Activated T-cell treated with anti-CD3 and anti-CD28 coated beads for 24 hours (primary cell): ENCODE measurements around the gene ALDH1A1.
"Not testable (repeated sequence)": the region's sequence is repeated elsewhere in the genome, so short reads cannot be mapped to it uniquely, and the experiment has no call there.

Source experiments
- DNase-seq: peaks from one replicate; pipeline ENCODE4 v3.0.0-alpha.2; 2020; ENCODE audit warnings: low read depth

The ALDH1A1 gene

DNA sequence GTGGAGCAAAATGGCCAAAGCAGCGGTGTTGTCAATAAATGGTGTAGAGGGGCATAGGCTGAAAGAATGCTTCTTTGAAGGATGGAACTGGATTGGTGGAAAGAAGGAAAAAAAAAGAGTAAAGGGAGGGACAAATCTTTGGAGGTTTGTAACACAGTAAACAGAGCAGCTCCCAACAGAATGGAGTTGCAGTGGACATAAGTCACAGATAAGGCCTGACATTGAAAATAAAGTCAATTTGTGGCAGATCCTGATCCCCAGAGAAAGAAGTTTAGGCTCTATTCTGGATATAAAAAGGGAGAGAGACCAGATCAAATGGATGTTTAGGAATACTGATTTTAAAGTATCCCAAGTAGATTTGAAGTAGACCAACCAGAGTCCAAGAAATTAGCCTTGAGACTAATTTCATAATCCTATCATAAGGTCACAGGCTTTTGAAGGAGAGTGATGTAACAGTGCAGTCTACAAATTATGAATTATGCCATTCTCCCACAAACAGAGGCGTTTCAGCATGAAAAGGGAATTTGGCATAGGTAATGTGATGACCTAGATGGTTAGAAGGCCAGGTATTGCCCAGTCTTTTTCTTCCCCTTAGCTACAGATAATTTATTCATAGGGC lies 8.9 kb downstream of the ALDH1A1 start:
- no peak for DNase-seq

DNA sequence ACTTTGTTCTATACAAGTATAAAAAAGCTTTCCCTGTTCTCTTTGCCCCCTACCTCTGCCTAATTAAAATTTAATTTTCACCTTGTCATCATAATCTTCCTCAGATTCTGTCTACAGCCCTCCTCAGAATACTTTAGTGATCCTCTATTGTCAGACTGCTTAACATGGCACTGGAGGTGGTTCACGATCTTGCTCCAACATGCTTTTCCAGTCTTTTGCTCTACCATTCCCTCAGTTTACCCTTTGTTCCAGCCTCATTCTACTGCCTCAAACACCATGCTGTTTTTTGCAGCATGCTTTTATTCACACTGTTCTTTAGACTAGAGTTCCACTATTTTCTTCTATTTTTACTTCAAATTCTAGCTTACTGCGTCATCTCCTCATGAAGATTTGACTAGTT lies 10.4 kb downstream of the ALDH1A1 start:
- DNase-seq = no peak

DNA sequence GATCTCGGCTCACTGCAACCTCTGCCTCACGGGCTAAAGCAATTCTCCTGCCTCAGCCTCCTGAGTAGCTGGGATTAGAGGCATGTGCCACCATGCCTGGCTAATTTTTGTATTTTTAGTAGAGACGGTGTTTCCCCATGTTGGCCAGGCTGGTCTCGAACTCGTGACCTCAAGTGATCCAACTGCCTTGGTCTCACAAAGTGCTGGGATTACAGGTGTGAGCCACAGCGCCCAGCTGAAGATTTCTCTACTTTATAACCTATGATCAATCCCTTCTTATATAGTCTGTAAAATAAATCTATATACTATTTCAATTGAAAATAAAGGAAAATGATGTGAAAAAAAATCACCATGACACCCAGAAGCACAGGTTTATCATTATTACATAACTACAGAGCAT lies 13.3 kb downstream of the ALDH1A1 start:
- not testable (repeated sequence) for DNase-seq

DNA sequence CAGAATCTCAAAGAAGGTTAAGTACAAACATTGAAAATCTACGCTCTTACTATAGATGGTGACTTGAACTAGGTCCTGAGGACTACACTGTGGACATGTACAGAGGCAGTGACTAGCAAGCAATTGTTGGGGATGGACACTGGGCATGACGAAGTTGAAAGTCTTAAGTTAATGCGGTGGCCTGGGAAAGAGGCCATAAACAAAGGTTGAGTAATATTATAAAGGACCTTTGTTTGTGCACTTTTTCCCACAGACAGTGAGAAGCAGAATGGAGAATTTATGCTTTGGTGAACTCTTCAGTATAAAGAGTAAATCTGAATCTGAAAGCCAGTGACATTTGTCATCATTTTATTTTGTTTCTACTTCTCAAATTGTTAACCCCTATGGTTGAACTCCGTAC lies 15.3 kb downstream of the ALDH1A1 start:
- no peak for DNase-seq

DNA sequence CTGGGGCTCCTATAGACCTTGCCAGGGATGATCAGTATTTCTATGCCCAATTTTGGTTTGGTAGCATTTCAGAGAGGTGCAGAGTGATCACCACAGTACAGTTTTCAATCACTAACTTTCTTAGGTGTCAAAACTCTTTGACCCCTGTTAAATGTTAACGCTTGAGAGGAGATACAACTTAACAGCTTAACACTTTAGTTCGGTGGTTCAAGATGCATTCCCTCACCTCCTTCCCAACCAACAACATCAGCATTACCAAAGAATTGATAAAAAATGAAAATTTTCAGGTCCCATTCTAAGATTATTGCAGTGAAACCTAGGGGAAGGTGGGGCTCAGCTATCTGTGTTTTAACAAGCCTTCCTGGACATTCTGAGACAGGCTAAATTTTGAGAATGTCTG lies 16.2 kb downstream of the ALDH1A1 start:
- DNase-seq = no peak

DNA sequence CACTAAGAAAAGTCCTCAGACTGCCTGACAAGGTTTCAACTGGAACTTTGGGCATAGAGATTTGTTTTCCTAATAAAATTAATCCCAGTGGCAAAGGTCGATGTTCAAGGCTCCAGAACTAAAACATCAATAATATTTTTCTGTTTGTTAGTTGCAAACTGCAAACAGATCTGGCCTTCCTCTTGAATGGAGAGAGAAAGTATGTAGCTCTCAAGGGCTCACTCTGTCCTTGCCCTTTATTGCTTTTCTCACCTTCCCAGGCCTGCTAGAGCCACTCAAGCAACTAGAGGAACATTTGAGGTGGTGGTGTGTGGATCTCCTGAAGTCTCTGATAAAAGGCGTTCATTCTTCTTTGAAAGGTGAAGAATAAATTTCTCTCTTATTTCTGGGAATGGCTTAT lies 16.6 kb downstream of the ALDH1A1 start:
- DNase-seq = no peak

DNA sequence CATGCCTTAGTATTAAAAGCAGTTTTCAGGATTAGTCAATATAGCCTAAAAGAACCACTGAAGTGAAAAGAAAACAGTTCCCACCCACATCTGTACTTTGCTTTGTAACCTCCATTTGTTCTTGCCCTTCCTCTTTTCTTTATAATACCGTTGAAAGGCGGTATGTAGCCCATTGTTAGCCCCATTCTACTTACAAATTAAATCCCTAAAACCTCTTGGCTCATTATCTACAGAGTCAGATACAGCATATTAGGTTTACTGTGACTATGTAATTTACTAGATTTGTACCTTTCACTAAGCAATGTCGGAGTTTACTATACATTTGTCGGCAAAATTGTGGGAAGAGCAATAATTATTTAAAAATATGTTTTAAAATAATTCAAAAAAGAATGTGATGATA lies 17.3 kb downstream of the ALDH1A1 start:
- DNase-seq = no peak

DNA sequence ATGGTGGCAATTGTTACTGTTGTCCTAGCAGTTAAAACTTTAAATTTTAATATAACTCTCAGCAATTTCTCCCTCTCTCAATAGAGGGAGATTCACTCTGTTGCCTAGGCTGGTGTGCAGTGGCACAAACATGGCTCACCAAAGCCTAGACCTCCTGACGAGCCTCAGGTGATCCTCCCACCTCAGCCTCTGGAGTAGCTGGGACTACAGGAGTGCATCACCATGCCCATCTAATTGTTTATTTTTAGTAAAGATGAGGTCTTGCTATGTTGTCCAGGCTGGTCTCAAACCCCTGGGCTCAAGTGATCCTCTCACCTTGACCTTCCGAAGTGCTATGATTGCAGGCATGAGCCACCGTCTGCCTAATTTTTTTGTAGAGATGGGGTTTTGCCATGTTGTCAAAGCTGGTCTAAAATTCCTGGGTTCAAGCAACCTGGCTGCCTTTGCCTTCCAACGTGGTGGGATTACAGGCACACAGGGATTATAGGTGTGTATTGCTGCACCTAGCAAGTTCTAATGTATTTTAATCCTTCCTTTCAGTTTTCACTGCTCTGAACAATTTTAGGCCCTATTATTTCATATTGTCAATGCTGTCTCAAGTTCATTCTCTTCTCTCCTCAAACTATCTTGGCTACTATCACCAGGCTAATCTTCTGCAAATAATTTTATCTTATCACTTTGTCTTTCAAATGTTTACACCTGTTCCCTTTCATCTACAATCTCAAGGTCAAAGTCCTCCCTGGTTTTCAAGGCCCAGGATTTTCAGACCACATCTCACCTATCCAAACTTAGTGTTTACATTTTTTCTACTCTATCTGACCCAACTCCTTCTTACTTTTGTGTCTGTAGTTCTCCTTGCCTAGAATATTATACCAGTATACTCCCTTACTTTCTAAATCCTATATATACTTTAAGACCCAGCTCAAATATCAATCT lies 18.9 kb downstream of the ALDH1A1 start:
- no peak for DNase-seq

DNA sequence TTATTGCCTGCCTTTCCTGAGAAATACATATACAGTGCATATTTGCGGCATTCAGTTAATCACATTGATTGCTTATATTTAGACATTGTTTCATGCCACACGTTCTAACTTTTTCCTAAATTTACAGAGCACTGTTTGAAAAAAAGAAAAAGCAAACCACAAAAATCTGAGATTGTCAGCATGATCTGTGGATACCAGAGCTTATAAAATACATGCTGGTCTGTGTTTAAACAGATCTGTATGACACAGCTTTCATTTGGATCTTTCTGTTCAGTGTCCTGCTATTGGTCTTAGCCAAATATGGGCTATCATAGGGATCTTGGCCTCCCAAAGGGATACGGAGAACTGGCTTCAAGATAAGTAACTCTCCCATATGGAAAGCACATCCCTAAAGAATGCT lies 20.2 kb downstream of the ALDH1A1 start:
- no peak for DNase-seq

DNA sequence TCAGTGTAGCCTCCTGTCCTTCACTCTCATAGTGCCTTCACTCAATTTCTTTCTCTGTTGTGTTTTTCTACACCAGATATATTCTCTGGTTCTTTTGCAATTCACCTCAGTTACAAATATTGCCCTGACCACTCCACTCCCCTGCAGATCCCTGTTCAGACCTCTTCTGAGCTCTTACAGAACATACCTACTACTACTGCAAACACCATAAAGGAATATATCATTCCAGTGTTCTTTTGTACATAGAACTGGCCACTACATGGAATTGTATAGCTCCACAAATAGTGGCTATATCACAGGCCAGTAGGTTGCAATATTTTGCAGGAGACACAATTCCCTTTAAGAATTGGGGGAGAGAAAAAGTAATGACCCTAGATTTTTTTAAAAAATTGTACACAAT lies 21.0 kb downstream of the ALDH1A1 start:
- no peak for DNase-seq

DNA sequence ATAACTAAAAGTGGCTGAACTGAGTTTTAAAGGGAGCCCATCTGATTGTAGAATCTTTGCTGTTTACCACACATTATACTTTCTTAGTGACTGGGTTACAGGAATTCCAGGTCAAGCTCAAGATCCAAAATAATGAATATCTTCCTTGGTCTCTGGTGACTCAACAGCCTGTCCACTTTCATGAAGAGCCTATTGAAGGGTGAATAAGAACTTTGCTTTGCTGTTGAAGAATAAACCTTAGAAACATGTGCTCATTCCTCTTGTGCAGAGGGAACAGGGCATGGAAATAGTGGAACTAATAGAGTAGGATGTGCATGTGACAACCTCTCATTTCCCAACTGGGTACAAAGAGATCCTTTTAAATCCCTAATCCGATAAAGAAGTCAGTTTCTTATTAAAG lies 21.4 kb downstream of the ALDH1A1 start:
- no peak for DNase-seq

DNA sequence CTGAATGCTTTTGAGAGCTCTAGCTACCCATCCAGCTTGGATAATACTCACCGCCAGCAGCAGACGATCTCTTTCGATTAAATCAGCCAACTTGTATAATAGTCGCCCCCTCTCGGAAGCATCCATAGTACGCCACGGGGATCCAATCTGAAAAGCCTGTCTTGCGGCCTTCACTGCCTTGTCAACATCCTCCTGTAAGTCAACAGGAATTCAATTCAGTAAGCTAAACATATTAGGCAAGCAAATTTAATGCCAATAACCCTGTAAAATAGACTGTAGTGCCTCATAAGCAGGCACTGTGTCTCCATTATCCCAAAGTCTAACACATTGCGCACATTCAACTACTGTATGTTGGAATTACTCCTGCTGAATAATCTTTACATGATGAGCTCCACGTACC lies 22.0 kb downstream of the ALDH1A1 start:
- no peak for DNase-seq

DNA sequence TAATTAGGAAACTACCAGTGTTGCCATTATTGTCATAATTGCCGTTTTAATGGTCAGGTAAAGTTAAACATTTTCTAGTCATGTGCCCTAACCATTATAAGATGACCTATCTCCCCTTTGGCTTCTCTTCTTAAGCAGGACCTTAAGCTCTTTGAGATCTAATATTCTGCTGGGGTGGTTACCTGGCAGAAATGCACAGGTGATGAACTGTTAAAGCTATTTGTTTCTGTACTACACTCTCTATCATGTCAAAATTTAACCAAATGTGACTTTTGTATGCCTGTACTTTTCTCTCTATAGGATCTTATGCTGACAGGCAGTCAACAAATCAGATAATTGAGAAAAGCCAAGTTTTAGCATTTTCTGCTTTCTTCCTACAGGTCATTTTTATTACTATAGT lies 23.3 kb downstream of the ALDH1A1 start:
- no peak for DNase-seq

DNA sequence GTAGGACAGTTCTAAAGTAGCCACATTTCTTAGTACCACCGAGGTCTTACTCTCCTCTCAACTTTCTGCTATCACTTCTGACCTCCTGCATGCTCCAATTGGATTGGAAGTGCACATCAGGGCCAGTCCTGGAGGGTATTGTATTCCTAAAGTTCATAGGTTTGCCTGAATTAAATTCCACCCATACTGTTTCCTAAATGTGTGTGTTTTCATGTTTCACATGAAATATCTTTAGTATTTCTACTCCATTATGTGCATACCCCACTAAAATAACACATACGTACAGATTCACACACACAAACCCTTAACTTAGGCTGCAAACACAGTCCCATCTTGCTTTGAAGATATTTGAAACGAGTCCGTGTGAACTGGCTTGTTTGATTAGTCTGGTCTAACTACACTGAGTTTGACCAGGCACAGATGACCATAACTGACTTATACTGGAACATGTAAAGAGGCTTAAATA lies 24.8 kb downstream of the ALDH1A1 start:
- DNase-seq = no peak

DNA sequence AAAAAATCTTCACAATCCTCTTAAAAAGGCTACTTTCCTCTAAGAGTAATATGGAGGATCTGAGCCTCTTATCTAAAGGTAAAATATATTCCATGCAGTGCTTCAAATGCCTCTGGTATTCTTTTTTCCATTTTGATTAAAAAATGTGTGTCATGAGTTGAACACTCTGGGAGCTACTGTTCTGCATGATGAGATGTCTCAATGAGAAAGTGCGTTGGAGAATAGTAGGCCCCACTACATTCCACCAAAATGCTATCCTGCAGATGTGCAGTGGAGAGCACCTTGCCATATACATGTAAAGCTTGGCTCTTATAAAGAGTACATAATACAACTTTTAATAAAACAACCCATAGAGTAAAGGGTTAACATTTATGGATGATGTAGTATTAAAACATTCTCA lies 26.3 kb downstream of the ALDH1A1 start:
- no peak for DNase-seq

DNA sequence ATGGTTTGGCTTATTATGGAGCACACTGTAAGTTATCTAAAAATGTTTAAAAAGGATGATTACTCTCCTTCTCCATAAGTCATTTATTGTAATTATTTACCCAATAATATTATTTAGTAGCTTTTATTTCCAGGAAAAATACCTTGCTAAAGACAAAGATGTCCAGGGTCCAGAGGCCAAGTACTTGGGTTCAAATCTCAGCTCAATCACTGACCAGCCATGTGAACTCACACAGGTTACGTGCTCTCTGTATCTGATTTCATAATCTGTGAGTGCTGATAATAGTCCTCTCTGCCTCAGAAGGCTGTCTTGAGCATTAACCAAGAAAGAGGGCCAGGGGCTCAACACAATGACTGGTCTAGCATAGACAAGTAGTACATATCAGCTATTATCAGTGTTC lies 27.0 kb downstream of the ALDH1A1 start:
- no peak for DNase-seq

DNA sequence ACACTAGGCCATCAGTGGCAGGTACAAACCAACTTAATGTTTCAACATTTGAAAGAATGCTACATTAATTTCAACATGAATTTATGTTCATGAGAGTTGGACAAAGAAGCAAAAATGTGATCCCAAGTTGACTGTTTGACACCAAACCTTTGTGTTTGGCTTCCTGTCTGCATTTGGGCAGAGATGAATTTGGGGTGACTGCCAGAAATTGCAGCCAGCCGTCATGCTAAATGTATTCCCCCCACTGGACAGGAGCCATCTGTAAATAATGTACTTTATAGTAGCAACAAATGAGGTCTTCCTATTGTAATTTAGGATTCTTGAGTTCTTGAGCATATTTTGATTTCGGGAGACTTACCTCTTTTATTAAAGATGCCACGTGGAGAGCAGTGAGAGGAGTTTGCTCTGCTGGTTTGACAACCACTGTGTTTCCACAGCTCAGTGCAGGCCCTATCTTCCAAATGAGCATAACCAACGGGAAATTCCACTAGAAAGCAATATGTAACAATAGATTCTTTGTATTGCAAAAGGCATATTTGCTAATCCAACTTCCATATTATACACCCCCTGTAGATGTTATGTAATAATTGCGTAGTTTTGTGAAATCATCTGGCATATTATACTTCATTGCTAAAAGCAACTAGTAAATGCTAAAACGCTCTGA lies 27.6 kb downstream of the ALDH1A1 start:
- no peak for DNase-seq

DNA sequence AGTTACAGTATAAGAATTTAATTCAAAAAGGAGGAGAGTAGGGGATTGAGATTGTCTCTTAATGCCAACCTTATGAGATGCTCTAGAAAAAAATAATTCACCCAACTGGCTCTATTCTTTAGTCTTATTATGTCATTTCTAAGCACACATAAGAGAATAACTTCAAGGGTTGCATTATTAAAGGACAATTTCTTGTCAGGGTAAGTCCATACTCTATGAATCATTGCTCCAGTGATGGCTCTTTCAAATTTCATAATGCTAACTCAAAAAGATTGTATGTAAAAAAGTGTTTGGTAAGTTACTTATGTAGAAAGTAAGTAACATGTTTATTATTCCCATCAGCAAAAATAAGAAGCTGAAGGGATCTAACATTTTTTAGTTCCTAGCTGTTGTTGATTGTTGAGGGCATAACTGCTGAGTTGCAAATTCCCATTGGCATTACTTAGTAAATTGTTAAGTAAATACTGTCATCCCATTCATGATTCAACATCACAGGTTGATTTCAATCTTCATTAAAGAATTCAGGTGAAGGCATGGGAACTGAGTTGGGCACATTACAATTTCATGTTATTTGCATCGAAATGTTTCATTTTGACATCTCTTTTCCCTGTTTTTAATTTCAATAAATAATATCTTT lies 28.6 kb downstream of the ALDH1A1 start:
- DNase-seq = no peak

DNA sequence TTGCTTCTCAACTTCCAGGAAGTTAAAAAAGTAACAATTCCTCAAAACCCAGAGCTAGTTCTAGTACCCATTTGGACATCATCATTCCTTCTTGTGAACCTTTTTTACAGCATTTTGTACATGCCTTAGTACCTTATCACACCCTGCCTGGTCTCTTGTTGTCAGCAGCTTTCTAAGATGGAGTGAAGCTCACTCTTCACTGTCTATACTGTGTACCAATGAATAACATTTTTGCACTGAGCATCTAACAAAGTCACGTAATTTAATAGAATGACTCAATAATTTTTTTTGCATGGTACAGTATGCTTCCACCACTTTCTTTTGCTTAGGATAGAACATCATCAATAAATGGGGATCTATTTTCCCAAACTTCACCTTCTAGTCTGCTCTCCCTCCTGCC lies 29.8 kb downstream of the ALDH1A1 start:
- no peak for DNase-seq

DNA sequence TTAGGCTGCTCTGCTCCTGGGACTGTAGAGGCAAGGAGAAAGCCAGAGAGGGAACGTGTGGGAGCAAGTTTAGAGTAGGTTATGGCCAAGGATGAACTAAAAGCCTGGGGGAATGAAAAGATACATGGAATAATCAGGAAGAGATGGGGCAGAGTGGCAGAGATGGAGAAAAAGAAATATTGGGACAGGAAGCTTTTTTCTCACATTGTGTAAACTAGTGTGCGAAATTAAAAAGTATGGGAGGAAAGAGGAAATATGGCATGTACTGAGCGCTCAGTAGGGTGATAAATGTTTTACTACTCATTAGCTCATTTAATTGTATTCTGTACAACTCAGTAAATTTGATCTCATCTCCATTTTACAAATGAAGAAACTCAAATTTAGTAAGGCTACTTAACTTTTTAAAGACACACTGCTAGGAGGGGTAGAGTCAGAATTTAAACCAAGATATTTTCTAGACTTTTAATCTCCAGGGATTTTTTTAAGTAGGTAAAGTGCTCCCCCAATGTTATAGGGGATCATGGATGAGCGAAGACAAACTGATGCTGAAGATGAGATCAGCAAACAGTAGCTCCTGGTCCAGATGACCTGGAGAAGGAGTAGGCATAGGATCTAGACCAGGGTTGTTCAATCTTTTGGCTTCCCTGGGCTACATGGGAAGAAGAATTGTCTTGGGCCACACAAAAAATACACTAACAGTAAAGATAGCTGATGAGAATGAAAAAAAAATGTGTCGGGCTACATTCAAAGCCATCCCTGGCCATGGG lies 30.8 kb downstream of the ALDH1A1 start:
- DNase-seq = no peak

DNA sequence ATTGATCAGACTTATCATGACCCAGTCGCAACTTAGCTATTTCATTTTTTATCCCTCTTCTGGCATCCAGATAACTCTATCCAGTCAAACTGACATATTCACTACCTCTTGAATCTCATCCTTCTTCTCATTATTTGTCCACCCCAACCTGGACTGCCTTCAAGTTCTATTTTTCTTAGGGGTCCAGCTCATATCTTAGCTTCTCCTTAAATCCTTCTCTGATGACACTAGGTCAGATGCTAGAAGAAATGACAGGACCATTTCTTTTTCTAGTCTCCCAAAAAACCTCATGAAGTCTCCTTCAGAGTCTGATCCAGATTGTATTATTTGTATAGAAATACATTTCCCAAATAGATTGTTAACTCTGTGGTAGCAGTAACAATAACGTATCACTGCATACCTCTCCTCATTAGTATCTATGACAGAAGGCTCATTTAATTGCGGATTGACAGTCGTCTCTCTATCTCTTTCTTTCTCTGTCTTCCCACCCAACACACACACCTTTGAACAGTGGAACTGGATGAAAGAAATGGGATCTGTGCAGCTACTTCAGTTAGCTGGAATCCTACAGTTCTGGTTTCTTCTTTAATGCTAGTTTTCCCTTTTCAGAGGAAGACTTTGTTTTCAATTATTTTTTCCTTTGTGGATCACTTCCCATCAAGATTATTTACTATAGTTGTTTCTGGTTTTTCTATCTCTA lies 33.5 kb downstream of the ALDH1A1 start:
- DNase-seq = no peak
